AG08395 (cell line): Measurements from ENCODE around the gene ACTL10.

ENCODE experiments used
- DNase-seq: peaks from one replicate; pipeline ENCODE4 v3.0.0; 2012; ENCODE audit warnings: mixed read lengths, low spot score

ACTL10 gene

GRCh38 chr20:33664085-33664761 is 2.5 kb upstream of the ACTL10 start:
- no peak for DNase-seq

- no peak for DNase-seq
Observed at GRCh38 chr20:33664762-33665144, 2.0 kb upstream of the ACTL10 start.

- DNase-seq = no peak
Observed at GRCh38 chr20:33667245-33667675, 517 bp downstream of the ACTL10 start.

- DNase-seq = peak; percentile 84
Observed at GRCh38 chr20:33667676-33668465, 1.1 kb downstream of the ACTL10 start.

- no peak for DNase-seq
Observed at GRCh38 chr20:33668466-33669155, 1.9 kb downstream of the ACTL10 start.

GRCh38 chr20:33669224-33669623 is 2.5 kb downstream of the ACTL10 start:
- no peak for DNase-seq

- DNase-seq = no peak
Observed at GRCh38 chr20:33669873-33670640, 3.3 kb downstream of the ACTL10 start.

- DNase-seq = no peak
Observed at GRCh38 chr20:33670715-33671499, 4.2 kb downstream of the ACTL10 start.

GRCh38 chr20:33671573-33672288 is 5.0 kb downstream of the ACTL10 start:
- DNase-seq = no peak

GRCh38 chr20:33672426-33673113 is 5.8 kb downstream of the ACTL10 start:
- no peak for DNase-seq

GRCh38 chr20:33673114-33673409 is 6.3 kb downstream of the ACTL10 start:
- DNase-seq = no peak

- no peak for DNase-seq
Observed at GRCh38 chr20:33673410-33674293, 6.9 kb downstream of the ACTL10 start.

GRCh38 chr20:33674294-33675135 is 7.8 kb downstream of the ACTL10 start, which contains the start of gene NECAB3:
TSS of gene NECAB3 (minus strand) at chr20:33674428. CDS start at chr20:33674352, 76 bp downstream.
- peak; percentile 91 for DNase-seq

GRCh38 chr20:33675136-33675959 is 8.6 kb downstream of the ACTL10 start:
- DNase-seq = peak; percentile 34

GRCh38 chr20:33676121-33676520 is 9.4 kb downstream of the ACTL10 start:
- DNase-seq = no peak

- no peak for DNase-seq
Observed at GRCh38 chr20:33676652-33677645, 10.2 kb downstream of the ACTL10 start.
